ENCODE results near the gene MCF2L2. TPM values are rescaled to one million over a fixed set of nuclear protein-coding genes. Genes with fewer than 3 reads are reported as not detected.

Gene MCF2L2
- total and polyA plus RNA-seq, 2 experiments from 2014 or later: 6.7 to 14.6 TPM

DNA sequence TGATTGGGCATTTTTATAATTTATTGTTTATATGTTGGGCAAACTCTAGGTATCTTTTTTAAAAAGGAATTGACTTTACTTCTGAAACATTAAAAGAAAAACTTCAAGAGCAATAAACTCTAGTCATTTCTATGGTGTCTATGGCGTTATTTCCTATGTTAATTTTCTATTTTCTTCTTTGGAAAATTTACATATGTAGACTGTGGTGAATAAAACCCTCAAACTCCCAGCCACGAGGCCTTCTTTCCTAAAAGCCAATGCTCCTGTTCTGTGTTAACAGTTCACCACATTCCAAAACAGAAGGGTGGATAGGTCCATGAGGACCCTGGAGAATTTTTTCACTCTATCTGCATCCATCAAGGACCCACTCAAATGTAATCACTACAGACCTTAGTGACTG, 219.6 kb downstream of the MCF2L2 start (continued):
- TF ChIP-seq, protein P1, sequence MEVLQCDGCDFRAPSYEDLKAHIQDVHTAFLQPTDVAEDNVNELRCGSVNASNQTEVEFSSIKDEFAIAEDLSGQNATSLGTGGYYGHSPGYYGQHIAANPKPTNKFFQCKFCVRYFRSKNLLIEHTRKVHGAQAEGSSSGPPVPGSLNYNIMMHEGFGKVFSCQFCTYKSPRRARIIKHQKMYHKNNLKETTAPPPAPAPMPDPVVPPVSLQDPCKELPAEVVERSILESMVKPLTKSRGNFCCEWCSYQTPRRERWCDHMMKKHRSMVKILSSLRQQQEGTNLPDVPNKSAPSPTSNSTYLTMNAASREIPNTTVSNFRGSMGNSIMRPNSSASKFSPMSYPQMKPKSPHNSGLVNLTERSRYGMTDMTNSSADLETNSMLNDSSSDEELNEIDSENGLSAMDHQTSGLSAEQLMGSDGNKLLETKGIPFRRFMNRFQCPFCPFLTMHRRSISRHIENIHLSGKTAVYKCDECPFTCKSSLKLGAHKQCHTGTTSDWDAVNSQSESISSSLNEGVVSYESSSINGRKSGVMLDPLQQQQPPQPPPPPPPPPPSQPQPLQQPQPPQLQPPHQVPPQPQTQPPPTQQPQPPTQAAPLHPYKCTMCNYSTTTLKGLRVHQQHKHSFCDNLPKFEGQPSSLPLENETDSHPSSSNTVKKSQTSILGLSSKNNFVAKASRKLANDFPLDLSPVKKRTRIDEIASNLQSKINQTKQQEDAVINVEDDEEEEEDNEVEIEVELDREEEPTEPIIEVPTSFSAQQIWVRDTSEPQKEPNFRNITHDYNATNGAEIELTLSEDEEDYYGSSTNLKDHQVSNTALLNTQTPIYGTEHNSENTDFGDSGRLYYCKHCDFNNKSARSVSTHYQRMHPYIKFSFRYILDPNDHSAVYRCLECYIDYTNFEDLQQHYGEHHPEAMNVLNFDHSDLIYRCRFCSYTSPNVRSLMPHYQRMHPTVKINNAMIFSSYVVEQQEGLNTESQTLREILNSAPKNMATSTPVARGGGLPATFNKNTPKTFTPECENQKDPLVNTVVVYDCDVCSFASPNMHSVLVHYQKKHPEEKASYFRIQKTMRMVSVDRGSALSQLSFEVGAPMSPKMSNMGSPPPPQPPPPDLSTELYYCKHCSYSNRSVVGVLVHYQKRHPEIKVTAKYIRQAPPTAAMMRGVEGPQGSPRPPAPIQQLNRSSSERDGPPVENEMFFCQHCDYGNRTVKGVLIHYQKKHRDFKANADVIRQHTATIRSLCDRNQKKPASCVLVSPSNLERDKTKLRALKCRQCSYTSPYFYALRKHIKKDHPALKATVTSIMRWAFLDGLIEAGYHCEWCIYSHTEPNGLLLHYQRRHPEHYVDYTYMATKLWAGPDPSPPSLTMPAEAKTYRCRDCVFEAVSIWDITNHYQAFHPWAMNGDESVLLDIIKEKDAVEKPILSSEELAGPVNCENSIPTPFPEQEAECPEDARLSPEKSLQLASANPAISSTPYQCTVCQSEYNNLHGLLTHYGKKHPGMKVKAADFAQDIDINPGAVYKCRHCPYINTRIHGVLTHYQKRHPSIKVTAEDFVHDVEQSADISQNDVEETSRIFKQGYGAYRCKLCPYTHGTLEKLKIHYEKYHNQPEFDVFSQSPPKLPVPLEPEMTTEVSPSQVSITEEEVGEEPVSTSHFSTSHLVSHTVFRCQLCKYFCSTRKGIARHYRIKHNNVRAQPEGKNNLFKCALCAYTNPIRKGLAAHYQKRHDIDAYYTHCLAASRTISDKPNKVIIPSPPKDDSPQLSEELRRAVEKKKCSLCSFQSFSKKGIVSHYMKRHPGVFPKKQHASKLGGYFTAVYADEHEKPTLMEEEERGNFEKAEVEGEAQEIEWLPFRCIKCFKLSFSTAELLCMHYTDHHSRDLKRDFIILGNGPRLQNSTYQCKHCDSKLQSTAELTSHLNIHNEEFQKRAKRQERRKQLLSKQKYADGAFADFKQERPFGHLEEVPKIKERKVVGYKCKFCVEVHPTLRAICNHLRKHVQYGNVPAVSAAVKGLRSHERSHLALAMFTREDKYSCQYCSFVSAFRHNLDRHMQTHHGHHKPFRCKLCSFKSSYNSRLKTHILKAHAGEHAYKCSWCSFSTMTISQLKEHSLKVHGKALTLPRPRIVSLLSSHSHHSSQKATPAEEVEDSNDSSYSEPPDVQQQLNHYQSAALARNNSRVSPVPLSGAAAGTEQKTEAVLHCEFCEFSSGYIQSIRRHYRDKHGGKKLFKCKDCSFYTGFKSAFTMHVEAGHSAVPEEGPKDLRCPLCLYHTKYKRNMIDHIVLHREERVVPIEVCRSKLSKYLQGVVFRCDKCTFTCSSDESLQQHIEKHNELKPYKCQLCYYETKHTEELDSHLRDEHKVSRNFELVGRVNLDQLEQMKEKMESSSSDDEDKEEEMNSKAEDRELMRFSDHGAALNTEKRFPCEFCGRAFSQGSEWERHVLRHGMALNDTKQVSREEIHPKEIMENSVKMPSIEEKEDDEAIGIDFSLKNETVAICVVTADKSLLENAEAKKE (CRISPR knock-in tag; IDR thresholded peaks at IDR 0.05): no peak
- TF ChIP-seq NANOG (IDR thresholded peaks at IDR 0.05; ENCODE audit: borderline replicate concordance): no peak
- no peak for TF ChIP-seq EZH2 (IDR thresholded peaks at IDR 0.05; ENCODE audit: low read depth, unreplicated experiment)
- TF ChIP-seq EZH2phosphoT487 (IDR thresholded peaks at IDR 0.05; ENCODE audit: unreplicated experiment): no peak
- TF ChIP-seq ZNF331 (CRISPR knock-in tag; IDR thresholded peaks at IDR 0.05; ENCODE audit: low read depth): no peak

DNA sequence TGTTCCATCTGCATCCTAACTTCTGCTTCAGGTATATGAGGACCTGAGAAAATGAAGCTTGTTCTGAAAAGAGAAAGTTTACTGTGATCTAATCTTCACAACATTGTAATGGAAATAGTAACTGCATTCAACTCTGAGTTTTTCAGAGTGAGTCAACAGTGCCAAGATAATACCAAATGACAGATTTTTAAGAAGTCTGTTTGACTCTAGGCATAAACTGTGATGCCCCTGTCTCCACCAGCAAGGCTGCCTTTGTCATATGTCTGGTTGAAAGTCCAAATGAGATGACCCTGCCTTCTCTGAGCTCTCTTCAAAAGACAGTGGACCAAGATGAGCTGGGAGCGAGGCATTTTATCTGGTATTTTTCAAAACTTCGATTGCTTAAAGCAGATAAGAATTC, 220.2 kb downstream of the MCF2L2 start:
- no peaks in the 10 kb centered on the region for H3K27me3 ChIP-seq (ENCODE audit: insufficient read depth)
- H3K27ac ChIP-seq (ENCODE audit: low read depth): no peak overlapping the region
- H3K4me2 ChIP-seq: no peak overlapping the region
- H3K79me2 ChIP-seq (replicated peaks; ENCODE audit: insufficient read depth): no peaks in the 10 kb centered on the region
- DNase-seq (ENCODE audit: low spot score) (no peak), ATAC-seq (no peak)
- peaks cover 16% of the 10 kb centered on the region for H3K4me1 Mint-ChIP-seq
- no peaks in the 10 kb centered on the region for H3F3A ChIP-seq (replicated peaks; ENCODE audit: low read depth)
- no peak overlapping the region for H3K4me3 Mint-ChIP-seq
- H3K27ac Mint-ChIP-seq: no peak overlapping the region
- H3K36me3 ChIP-seq (ENCODE audit: insufficient read depth): no peaks in the 10 kb centered on the region; the same call in 1 of the 2 replicates
- H3K4me1 ChIP-seq (ENCODE audit: insufficient read depth): no peaks in the 10 kb centered on the region; the same call in 1 of the 2 replicates
- peaks cover 5% of the 10 kb centered on the region for H3K27me3 Mint-ChIP-seq (ENCODE audit: insufficient read depth, low read depth, poor library complexity)
- no peaks in the 10 kb centered on the region for H3K9me2 ChIP-seq (ENCODE audit: insufficient read depth)
- H3K9me3 Mint-ChIP-seq: peaks cover 20% of the 10 kb centered on the region; the same call in 2 of the 3 replicates
- H3K36me3 Mint-ChIP-seq (ENCODE audit: low read depth): peaks cover 7% of the 10 kb centered on the region; the same call in 2 of the 3 replicates
- H2AFZ ChIP-seq: no peak overlapping the region
- no peaks in the 10 kb centered on the region for H4K20me1 ChIP-seq (replicated peaks; ENCODE audit: insufficient read depth)
- H3K4me3 ChIP-seq: no peak overlapping the region
- TF ChIP-seq ZNF114 (CRISPR knock-in tag; IDR thresholded peaks at IDR 0.05) (no peak), EZH2phosphoT487 (IDR thresholded peaks at IDR 0.05; ENCODE audit: unreplicated experiment) (no peak), STAT1 (IDR thresholded peaks at IDR 0.05; ENCODE audit: unreplicated experiment) (no peak), NANOG (IDR thresholded peaks at IDR 0.05; ENCODE audit: borderline replicate concordance) (no peak), ZNF331 (CRISPR knock-in tag; IDR thresholded peaks at IDR 0.05; ENCODE audit: low read depth) (no peak)
- TF ChIP-seq, protein P1 (CRISPR knock-in tag; IDR thresholded peaks at IDR 0.05): no peak
- TF ChIP-seq, protein P2, sequence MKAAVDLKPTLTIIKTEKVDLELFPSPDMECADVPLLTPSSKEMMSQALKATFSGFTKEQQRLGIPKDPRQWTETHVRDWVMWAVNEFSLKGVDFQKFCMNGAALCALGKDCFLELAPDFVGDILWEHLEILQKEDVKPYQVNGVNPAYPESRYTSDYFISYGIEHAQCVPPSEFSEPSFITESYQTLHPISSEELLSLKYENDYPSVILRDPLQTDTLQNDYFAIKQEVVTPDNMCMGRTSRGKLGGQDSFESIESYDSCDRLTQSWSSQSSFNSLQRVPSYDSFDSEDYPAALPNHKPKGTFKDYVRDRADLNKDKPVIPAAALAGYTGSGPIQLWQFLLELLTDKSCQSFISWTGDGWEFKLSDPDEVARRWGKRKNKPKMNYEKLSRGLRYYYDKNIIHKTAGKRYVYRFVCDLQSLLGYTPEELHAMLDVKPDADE (IDR thresholded peaks at IDR 0.05): no peak

Data from GM23338 (cell line).